HL-60/S4 treated with phorbol 12-myristate 13-acetate at 8.2 ng/mL for 4 days and 3 days (cell line): ENCODE results near the gene DOCK8.

ENCODE experiments used
- in situ Hi-C: fragments of 300-500 bp; cut with MboI; formaldehyde crosslinking; loops from 2 replicates; pipeline ENCODE4 v1.15.0; 2022; ENCODE audit warnings: low sequenced_read_pairs

Gene DOCK8

GRCh38 chr9:265209-265870 lies 50.7 kb downstream of the DOCK8 start:
- in situ Hi-C loops: no loop called here

GRCh38 chr9:266228-266627 lies 51.6 kb downstream of the DOCK8 start:
- in situ Hi-C loops: no loop called here

- in situ Hi-C loops: no loop called here
Observed at GRCh38 chr9:268616-269015, 54.0 kb downstream of the DOCK8 start.

GRCh38 chr9:269081-269711 lies 54.5 kb downstream of the DOCK8 start:
- in situ Hi-C loops: no loop called here

GRCh38 chr9:270657-271237 lies 56.1 kb downstream of the DOCK8 start:
- in situ Hi-C loops: no loop called here

- in situ Hi-C loops: no loop called here
Observed at GRCh38 chr9:272251-273213, 57.9 kb downstream of the DOCK8 start.

- in situ Hi-C loops: no loop called here
Observed at GRCh38 chr9:274406-274805, 59.7 kb downstream of the DOCK8 start.

- in situ Hi-C loops: no loop called here
Observed at GRCh38 chr9:277601-278295, 63.1 kb downstream of the DOCK8 start.

GRCh38 chr9:278651-279050 lies 64.0 kb downstream of the DOCK8 start:
- in situ Hi-C loops: no loop called here

- in situ Hi-C loops: no loop called here
Observed at GRCh38 chr9:279674-280073, 65.0 kb downstream of the DOCK8 start.

GRCh38 chr9:281741-282645 lies 67.3 kb downstream of the DOCK8 start:
- in situ Hi-C loops: no loop called here

GRCh38 chr9:286071-286740 lies 71.5 kb downstream of the DOCK8 start:
- in situ Hi-C loops: no loop called here

- in situ Hi-C loops: no loop called here
Observed at GRCh38 chr9:289121-289520, 74.5 kb downstream of the DOCK8 start.

- in situ Hi-C loops: no loop called here
Observed at GRCh38 chr9:292915-293314, 78.2 kb downstream of the DOCK8 start.

GRCh38 chr9:295576-295975 lies 80.9 kb downstream of the DOCK8 start:
- in situ Hi-C loops: no loop called here

- in situ Hi-C loops: no loop called here
Observed at GRCh38 chr9:296411-296810, 81.7 kb downstream of the DOCK8 start.

GRCh38 chr9:297104-297972 lies 82.7 kb downstream of the DOCK8 start:
- in situ Hi-C loops: no loop called here

- in situ Hi-C loops: no loop called here
Observed at GRCh38 chr9:303502-303901, 88.8 kb downstream of the DOCK8 start.
